Endothelial cell of coronary artery (primary cell): ENCODE results near the gene C6orf120. TPM values are rescaled to one million over a fixed set of nuclear protein-coding genes. Genes with fewer than 3 reads are reported as not detected.

ENCODE experiments used
- total RNA-seq: library from RNA; depleted of rRNA; stranded (reverse); fragments of >200 nt; gene quantifications from 2 replicates; pipeline ENCODE4 v1.2.3, GENCODE V29; 2014

C6orf120 gene
- total RNA-seq, result 17.7 and 22.5 TPM in 2 replicates

GRCh38 chr6:169701954-169702839, at the start of gene C6orf120, which contains the start of gene WDR27:
C6orf120 (plus strand) TSS chr6:169702126; CDS start chr6:169702460, 334 bp downstream.
WDR27 (minus strand) TSS chr6:169702029; CDS start chr6:169689005, 13,024 bp downstream.

GRCh38 chr6:169724494-169725124, 22.7 kb downstream of the C6orf120 start, which contains the start of gene PHF10:
PHF10 (minus strand) TSS chr6:169724500; CDS start chr6:169723931, 569 bp downstream.

DNA sequence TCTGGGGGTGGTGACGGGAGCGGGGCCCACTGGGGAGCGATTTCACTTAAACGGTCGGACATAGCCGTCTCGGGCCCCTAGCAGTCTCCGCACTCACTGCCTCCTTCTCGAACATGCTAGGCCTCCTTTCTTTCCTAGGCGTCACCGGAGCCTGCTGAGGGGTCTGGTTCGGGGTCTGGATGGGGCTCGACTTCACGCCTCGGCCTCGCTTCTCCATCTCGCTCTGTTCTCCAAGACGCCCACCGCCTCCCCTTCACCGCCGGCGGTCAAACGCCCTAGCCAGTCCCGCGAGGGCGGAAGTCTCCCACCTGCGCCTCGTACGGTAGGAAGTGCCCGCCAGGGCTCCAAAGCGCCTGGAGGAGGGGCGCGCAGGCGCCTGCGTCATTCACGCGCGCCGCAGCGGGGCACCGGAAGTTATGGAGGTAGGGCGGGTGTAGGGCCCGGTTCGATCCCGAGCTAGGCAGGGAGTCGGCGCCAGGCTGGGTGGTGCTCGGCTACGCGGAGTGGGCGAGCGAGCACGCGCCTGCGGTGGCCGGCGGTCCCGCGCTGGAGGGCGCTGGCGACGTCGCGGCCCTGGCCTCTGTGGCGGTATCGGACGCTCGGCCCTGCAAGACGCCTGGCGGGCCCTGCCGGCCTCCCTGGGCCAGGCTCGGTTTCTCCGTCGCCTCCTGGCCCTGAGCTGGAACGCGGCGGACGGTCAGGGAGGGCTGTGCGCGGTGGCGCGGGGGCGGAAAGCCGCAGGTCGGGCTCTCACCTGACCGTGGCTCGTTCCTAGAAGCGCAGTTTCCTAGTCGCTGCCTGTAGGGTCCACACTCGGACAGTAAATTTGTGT, 49.5 kb downstream of the C6orf120 start, which contains the start of the genes DYNLT2 and ERMARD:
Gene DYNLT2 (minus strand): TSS at position 331 of the 832 bp plus-strand sequence. CDS start 114 bp downstream, at position 217.
Gene ERMARD (plus strand): TSS at position 381 of the 832 bp plus-strand sequence. CDS start 36 bp downstream, at position 417.

Other genes with a start within 250 kb of the C6orf120 start
- 27.1 and 36.8 TPM in 2 replicates for gene WDR27, start 97 bp upstream of the C6orf120 start, total RNA-seq
- 34.3 and 43.5 TPM in 2 replicates for gene PHF10, start 22.4 kb downstream of the C6orf120 start, total RNA-seq
- gene DYNLT2, start 49.4 kb downstream of the C6orf120 start, total RNA-seq, result 0.63 and 1.0 TPM in 2 replicates
- 14.0 and 18.5 TPM in 2 replicates for gene ERMARD, start 49.5 kb downstream of the C6orf120 start, total RNA-seq